ENCODE results near the gene MSANTD4. TPM values are rescaled to one million over a fixed set of nuclear protein-coding genes. Genes with fewer than 3 reads are reported as not detected.
"Not testable (repeated sequence)": the region's sequence is repeated elsewhere in the genome, so short reads cannot be mapped to it uniquely, and the experiment has no call there.

Gene MSANTD4
- total RNA-seq = 20.9 TPM

DNA sequence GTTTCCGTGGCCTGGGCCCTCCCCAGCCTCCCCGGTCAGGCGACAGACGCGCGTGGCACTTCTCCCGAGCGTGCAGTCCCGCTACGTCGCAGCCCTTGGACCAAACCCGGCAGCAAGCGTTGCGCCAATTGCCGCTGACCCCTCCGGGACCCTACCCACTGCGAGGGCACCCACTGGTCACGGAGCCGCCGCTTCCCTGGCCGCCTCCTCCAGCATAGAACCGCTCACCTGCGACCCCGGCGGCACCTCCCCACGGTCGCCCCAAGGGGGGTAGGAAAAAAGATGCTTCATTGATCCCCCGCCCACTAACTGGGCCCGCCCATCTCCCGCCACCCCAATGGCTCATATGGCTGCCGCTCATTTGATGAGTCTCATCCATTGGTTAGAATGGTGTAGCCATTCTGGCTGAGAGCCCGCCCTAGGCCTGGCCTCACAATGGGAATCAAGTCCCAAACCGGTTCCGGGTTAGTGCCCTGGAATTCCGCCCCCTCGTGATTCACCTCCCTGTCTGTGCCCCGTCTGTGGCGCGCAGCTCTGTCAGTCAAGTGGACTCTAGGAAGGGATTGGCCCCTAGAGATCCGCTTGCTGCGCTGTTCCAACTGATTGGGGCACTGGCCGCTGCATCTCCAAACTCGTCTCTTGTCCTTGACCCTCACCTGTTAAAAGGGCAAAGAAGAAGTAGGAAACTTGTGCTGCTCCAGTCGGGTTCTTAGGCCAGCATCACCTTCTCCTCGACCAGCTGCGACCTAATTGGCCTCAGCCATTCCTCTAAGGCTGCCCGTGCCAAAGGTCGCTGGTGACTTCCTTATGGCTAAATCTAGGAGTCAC lies at the start of gene MSANTD4:
Gene MSANTD4 (minus strand): TSS at position 274 of the 828 bp plus-strand sequence. CDS start 11,323 bp downstream, outside the sequence.
- Histone ChIP-seq H3K36me3 (ENCODE audit: control insufficient read depth in 3 of 3, insufficient read depth in 3 of 3, low read length in 3 of 3) (no peaks in the 10 kb centered on the region), H3K27ac (ENCODE audit: low read depth, low read length) (peak within 1 kb of the TSS; percentile 55), H3K4me3 (ENCODE audit: low read length in 3 of 3) (peak within 1 kb of the TSS; percentile 89 to 97 (median 89)), H3K27me3 (ENCODE audit: control insufficient read depth in 3 of 3, insufficient read depth in 3 of 3, low read length in 3 of 3) (no peaks in the 10 kb centered on the region), H3K9ac (ENCODE audit: low read depth in 1 of 3, low read length in 3 of 3) (peak within 1 kb of the TSS; percentile 80 to 84 (median 80)), H3K4me1 (ENCODE audit: control insufficient read depth in 3 of 3, insufficient read depth in 3 of 3, low read length in 3 of 3) (peaks cover 7 to 14% (median 10%) of the 10 kb centered on the region in 3 donors), H3K9me3 (ENCODE audit: control insufficient read depth in 3 of 3, low read length in 3 of 3) (no peaks in the 10 kb centered on the region)

DNA sequence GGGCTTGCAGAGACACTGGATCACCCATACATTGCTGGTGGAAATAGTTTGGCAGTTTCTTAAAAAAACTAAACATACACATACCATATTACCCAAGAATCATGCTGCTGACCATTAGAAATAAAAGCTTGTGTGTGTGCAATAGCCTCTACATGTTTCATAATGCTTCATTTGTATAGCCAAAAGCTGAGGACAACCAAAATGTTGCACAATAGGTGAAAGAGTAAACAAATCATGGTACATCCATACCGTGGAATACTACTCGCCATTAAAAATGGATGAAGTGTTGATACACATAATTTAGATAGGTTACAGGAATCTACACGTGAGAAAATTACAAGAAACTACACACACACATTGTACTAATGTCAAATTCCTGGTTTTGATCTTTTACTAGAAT lies 48.6 kb upstream of the MSANTD4 start:
- Histone ChIP-seq H3K4me3 (ENCODE audit: low read length in 3 of 3) (no peak overlapping the region), H3K27ac (ENCODE audit: low read depth, low read length) (no peak overlapping the region), H3K36me3 (ENCODE audit: control insufficient read depth in 3 of 3, insufficient read depth in 3 of 3, low read length in 3 of 3) (no peaks in the 10 kb centered on the region), H3K27me3 (ENCODE audit: control insufficient read depth in 3 of 3, insufficient read depth in 3 of 3, low read length in 3 of 3) (no peaks in the 10 kb centered on the region), H3K4me1 (ENCODE audit: control insufficient read depth in 3 of 3, insufficient read depth in 3 of 3, low read length in 3 of 3) (no peaks in the 10 kb centered on the region), H3K9me3 (ENCODE audit: control insufficient read depth in 3 of 3, low read length in 3 of 3) (no peaks in the 10 kb centered on the region), H3K9ac (ENCODE audit: low read depth in 1 of 3, low read length in 3 of 3) (no peak overlapping the region)

DNA sequence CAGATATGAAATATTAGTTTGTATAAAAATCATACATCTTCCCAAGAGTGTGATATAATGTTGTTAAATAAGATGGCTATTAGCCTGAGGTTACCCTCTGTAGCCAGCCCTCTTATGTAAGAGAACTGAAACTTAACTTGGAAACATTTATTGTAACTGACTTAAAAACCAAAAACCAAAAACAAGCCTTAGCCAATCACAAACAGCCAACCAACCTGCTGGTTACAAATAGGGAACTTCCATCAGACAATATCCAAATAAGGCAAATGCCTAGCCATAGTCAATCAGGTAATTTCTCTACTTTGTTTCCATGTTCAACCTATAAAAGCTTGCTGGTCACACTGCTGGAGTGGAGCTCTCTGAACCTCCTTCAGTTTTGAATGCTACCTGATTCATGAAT lies 41.0 kb upstream of the MSANTD4 start:
- Histone ChIP-seq H3K27me3 (ENCODE audit: control insufficient read depth in 3 of 3, insufficient read depth in 3 of 3, low read length in 3 of 3) (no peaks in the 10 kb centered on the region), H3K36me3 (ENCODE audit: control insufficient read depth in 3 of 3, insufficient read depth in 3 of 3, low read length in 3 of 3) (no peaks in the 10 kb centered on the region), H3K9ac (ENCODE audit: low read depth in 1 of 3, low read length in 3 of 3) (no peak overlapping the region), H3K9me3 (ENCODE audit: control insufficient read depth in 3 of 3, low read length in 3 of 3) (no peaks in the 10 kb centered on the region), H3K27ac (ENCODE audit: low read depth, low read length) (no peak overlapping the region), H3K4me3 (ENCODE audit: low read length in 3 of 3) (no peak overlapping the region), H3K4me1 (ENCODE audit: control insufficient read depth in 3 of 3, insufficient read depth in 3 of 3, low read length in 3 of 3) (no peaks in the 10 kb centered on the region)

DNA sequence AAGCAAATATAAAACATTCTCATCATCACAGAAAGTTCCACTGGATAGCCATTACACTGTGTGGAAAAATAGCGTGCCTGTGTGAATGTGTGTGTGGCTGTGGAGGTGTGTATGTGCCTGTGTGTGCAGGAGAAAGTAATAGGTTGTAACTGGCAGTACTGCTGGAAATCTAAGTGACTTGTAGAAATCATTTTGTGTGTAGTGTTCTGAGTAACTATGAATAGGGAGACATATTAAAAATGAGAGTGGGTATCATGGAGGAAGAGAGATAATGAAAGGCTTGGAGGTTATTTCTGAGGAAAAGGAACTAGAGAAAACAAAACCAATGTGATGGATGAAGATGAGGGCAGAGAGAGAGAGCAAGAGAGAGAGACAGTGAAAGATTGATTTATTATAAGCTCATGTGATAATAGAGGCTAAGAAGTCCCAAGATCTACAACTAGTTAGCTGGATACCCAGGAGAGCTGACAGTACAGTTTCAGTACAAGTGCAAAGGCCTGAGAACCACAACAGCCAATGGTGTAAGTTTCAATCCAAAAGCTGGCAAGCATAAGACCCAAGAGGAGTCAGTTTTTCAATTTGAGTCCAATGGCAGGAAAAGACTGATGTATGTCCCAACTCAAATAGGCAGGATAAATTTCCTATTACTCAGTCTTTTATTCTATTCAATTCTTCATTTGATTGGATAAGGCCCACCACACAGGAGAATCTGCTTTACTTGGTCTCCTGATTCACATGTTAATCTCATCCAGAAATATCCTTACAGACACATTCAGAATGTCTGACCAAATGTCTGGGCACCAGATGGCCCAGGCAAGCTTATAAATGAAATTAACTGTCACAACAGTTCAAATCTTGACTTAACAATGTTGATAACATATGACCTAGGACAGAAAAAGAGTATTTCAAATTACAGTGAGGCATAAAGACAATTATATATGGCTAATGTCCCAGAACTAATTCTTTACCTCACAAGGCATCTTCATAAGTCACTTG lies 40.2 kb upstream of the MSANTD4 start:
- no peak overlapping the region for H3K27ac ChIP-seq (ENCODE audit: low read depth, low read length)
- no peaks in the 10 kb centered on the region for H3K36me3 ChIP-seq (ENCODE audit: control insufficient read depth in 3 of 3, insufficient read depth in 3 of 3, low read length in 3 of 3)
- no peaks in the 10 kb centered on the region for H3K9me3 ChIP-seq (ENCODE audit: control insufficient read depth in 3 of 3, low read length in 3 of 3)
- no peaks in the 10 kb centered on the region for H3K4me1 ChIP-seq (ENCODE audit: control insufficient read depth in 3 of 3, insufficient read depth in 3 of 3, low read length in 3 of 3)
- no peaks in the 10 kb centered on the region for H3K27me3 ChIP-seq (ENCODE audit: control insufficient read depth in 3 of 3, insufficient read depth in 3 of 3, low read length in 3 of 3)
- H3K9ac ChIP-seq (ENCODE audit: low read depth in 1 of 3, low read length in 3 of 3) = no peak overlapping the region
- no peak overlapping the region for H3K4me3 ChIP-seq (ENCODE audit: low read length in 3 of 3)

DNA sequence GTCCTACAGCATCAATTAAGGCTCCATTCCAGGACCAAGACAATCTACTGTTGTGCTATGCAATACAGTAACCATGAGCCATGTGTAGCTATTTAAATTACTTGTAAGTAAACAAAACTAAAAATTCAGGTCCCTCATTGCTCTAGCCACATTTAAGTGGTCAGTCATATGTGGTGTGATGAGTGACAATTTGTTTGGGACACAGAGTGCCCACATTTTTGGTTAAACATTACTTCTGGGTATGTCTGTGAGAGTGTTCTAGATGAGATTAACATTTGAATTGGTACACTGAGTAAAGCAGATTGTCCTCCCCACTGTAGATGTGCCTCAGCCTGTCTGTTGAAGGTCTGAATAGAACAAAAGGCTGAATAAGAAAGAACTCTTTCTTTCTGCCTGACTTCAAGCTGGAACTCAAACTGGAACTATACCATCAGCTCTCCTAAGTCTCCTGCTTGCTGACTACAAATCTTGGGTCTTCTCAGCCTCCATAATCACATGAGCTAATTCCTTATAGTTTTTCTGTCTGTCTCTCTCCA lies 39.3 kb upstream of the MSANTD4 start:
- H3K4me1 ChIP-seq (ENCODE audit: control insufficient read depth in 3 of 3, insufficient read depth in 3 of 3, low read length in 3 of 3) = no peaks in the 10 kb centered on the region
- no peaks in the 10 kb centered on the region for H3K27me3 ChIP-seq (ENCODE audit: control insufficient read depth in 3 of 3, insufficient read depth in 3 of 3, low read length in 3 of 3)
- H3K9me3 ChIP-seq (ENCODE audit: control insufficient read depth in 3 of 3, low read length in 3 of 3) = no peaks in the 10 kb centered on the region
- H3K9ac ChIP-seq (ENCODE audit: low read depth in 1 of 3, low read length in 3 of 3) = no peak overlapping the region
- no peak overlapping the region for H3K27ac ChIP-seq (ENCODE audit: low read depth, low read length)
- no peak overlapping the region for H3K4me3 ChIP-seq (ENCODE audit: low read length in 3 of 3)
- H3K36me3 ChIP-seq (ENCODE audit: control insufficient read depth in 3 of 3, insufficient read depth in 3 of 3, low read length in 3 of 3) = no peaks in the 10 kb centered on the region

DNA sequence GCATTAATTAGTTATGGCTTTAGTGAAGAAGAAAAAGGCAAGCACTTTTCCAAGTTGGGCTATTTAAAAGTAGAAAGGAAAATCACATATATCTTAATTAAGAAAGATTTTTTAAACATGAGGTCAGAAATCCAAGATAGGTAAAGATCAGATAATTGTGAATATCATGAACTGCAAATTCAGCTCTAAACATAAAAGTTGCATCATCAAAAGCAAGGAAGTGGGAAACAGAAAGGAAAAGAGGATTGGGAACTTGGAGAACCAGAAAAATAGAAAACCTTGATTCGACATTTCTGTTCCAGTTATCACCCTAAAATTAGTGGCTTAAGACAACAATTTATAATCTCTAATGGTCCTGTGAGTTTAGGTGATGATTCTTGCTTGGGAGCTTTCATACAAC lies 37.6 kb upstream of the MSANTD4 start:
- no peaks in the 10 kb centered on the region for H3K9me3 ChIP-seq (ENCODE audit: control insufficient read depth in 3 of 3, low read length in 3 of 3)
- no peak overlapping the region for H3K4me3 ChIP-seq (ENCODE audit: low read length in 3 of 3)
- H3K36me3 ChIP-seq (ENCODE audit: control insufficient read depth in 3 of 3, insufficient read depth in 3 of 3, low read length in 3 of 3) = no peaks in the 10 kb centered on the region
- H3K9ac ChIP-seq (ENCODE audit: low read depth in 1 of 3, low read length in 3 of 3) = no peak overlapping the region
- no peak overlapping the region for H3K27ac ChIP-seq (ENCODE audit: low read depth, low read length)
- no peaks in the 10 kb centered on the region for H3K27me3 ChIP-seq (ENCODE audit: control insufficient read depth in 3 of 3, insufficient read depth in 3 of 3, low read length in 3 of 3)
- H3K4me1 ChIP-seq (ENCODE audit: control insufficient read depth in 3 of 3, insufficient read depth in 3 of 3, low read length in 3 of 3) = no peaks in the 10 kb centered on the region

DNA sequence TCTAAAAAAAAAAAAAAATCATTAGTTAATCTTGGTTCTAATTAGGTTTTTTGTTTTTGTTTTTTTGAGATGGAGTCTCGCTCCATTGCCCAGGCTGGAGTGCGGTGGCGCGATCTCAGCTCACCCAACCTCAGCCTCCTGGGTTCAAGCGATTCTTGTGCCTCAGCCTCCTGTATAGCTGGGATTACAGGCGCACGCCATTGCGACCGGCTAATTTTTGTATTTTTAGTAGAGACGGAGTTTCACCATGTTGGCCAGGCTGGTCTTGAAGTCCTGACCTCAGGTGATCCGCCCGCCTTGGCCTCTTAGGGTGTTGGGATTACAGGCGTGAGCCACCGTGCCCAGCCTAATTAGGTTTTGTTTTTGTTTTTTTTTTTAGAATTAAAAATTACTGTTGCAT lies 36.3 kb upstream of the MSANTD4 start:
- not testable (repeated sequence) for H3K27ac ChIP-seq (ENCODE audit: low read depth, low read length); H3K9ac ChIP-seq (ENCODE audit: low read depth in 1 of 3, low read length in 3 of 3)

DNA sequence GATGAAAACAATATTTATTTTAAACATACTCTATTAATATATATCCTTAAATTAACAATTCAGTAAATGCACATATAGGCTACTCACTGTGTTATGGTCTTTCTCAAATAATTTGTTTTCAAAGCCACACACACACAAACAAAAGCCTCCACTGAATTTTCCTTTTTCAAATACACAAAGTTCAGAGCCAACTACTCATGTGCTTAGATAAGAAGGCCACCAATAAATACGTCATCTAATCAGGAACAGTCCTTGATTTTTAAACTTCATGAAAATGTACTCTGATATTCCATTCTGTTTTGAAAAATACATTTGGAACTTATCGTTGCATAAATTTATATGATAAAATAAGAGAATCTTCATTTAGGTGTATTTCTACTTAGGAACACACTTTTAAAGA lies 29.1 kb upstream of the MSANTD4 start:
- Histone ChIP-seq H3K9me3 (ENCODE audit: control insufficient read depth in 3 of 3, low read length in 3 of 3) (no peaks in the 10 kb centered on the region), H3K4me1 (ENCODE audit: control insufficient read depth in 3 of 3, insufficient read depth in 3 of 3, low read length in 3 of 3) (no peaks in the 10 kb centered on the region), H3K36me3 (ENCODE audit: control insufficient read depth in 3 of 3, insufficient read depth in 3 of 3, low read length in 3 of 3) (no peaks in the 10 kb centered on the region), H3K27me3 (ENCODE audit: control insufficient read depth in 3 of 3, insufficient read depth in 3 of 3, low read length in 3 of 3) (no peaks in the 10 kb centered on the region), H3K9ac (ENCODE audit: low read depth in 1 of 3, low read length in 3 of 3) (no peak overlapping the region), H3K4me3 (ENCODE audit: low read length in 3 of 3) (no peak overlapping the region), H3K27ac (ENCODE audit: low read depth, low read length) (no peak overlapping the region)

More for the DNA sequence above, 36.3 kb upstream of the MSANTD4 start:
- not testable (repeated sequence) for H3K9me3 ChIP-seq (ENCODE audit: control insufficient read depth in 3 of 3, low read length in 3 of 3); H3K4me1 ChIP-seq (ENCODE audit: control insufficient read depth in 3 of 3, insufficient read depth in 3 of 3, low read length in 3 of 3); H3K36me3 ChIP-seq (ENCODE audit: control insufficient read depth in 3 of 3, insufficient read depth in 3 of 3, low read length in 3 of 3); H3K27me3 ChIP-seq (ENCODE audit: control insufficient read depth in 3 of 3, insufficient read depth in 3 of 3, low read length in 3 of 3); H3K4me3 ChIP-seq (ENCODE audit: low read length in 3 of 3)

DNA sequence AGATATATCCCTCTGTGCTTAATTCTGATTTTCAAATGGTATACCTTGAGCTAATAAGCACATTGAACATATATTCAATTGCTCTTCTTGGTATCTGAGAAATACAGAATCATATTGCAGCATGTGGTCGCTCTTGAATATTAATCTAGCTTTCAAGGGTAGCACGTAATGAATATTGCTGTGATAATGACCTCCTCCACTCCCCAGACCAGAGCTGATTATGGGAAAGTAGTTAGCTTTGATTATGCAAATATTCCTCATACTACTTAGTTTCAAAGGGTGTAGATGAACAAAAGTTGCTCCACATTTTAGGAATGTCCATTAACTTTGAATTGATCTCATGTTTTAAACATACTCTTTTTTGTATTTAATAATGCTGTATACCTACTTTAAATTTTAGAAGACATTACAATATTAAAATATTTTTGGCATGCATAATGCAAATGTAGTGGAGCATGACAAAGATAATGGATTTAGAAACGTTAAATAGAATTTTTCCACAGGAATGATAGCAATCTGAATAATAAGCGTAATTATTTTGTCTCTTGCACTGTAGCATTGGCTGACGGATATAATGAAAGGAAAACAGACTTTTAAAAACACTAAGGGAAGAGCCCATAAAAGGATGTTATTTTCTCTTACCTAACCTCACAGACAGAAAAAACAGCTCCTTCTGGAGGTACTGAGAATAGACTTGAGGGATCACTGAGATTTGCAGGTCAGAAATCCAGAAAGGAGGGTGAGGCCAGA lies 27.9 kb upstream of the MSANTD4 start:
- Histone ChIP-seq H3K9me3 (ENCODE audit: control insufficient read depth in 3 of 3, low read length in 3 of 3) (no peaks in the 10 kb centered on the region), H3K9ac (ENCODE audit: low read depth in 1 of 3, low read length in 3 of 3) (no peak overlapping the region), H3K27ac (ENCODE audit: low read depth, low read length) (no peak overlapping the region), H3K4me1 (ENCODE audit: control insufficient read depth in 3 of 3, insufficient read depth in 3 of 3, low read length in 3 of 3) (no peaks in the 10 kb centered on the region), H3K27me3 (ENCODE audit: control insufficient read depth in 3 of 3, insufficient read depth in 3 of 3, low read length in 3 of 3) (no peaks in the 10 kb centered on the region), H3K36me3 (ENCODE audit: control insufficient read depth in 3 of 3, insufficient read depth in 3 of 3, low read length in 3 of 3) (no peaks in the 10 kb centered on the region), H3K4me3 (ENCODE audit: low read length in 3 of 3) (no peak overlapping the region)
